ENCODE data around the gene CDX1.

Gene CDX1

GRCh38 chr5:150146862-150147601 lies 19.5 kb upstream of the CDX1 start:
- no peak for DNase-seq

- no peak for DNase-seq
Observed at GRCh38 chr5:150147670-150148069, 18.9 kb upstream of the CDX1 start.

- DNase-seq: no peak
Observed at GRCh38 chr5:150148117-150148927, 18.3 kb upstream of the CDX1 start.

GRCh38 chr5:150149618-150150017 lies 17.0 kb upstream of the CDX1 start:
- no peak for DNase-seq

GRCh38 chr5:150152636-150153462 lies 13.7 kb upstream of the CDX1 start:
- no peak for DNase-seq

GRCh38 chr5:150153483-150153882 lies 13.1 kb upstream of the CDX1 start:
- DNase-seq: no peak

- no peak for DNase-seq
Observed at GRCh38 chr5:150153957-150154617, 12.5 kb upstream of the CDX1 start.

- DNase-seq: no peak
Observed at GRCh38 chr5:150154618-150155128, 11.9 kb upstream of the CDX1 start.

GRCh38 chr5:150155258-150156026 lies 11.1 kb upstream of the CDX1 start, which contains the start of gene PDGFRB:
PDGFRB (minus strand) TSS chr5:150155845; CDS start chr5:150137047, 18,798 bp downstream.
- DNase-seq: peak; percentile 57

GRCh38 chr5:150156027-150156368 lies 10.6 kb upstream of the CDX1 start:
- DNase-seq: no peak

- no peak for DNase-seq
Observed at GRCh38 chr5:150156540-150156939, 10.0 kb upstream of the CDX1 start.

GRCh38 chr5:150157168-150157567 lies 9.4 kb upstream of the CDX1 start:
- DNase-seq: no peak

- DNase-seq: no peak
Observed at GRCh38 chr5:150158170-150158949, 8.2 kb upstream of the CDX1 start.

- DNase-seq: no peak
Observed at GRCh38 chr5:150159031-150159430, 7.5 kb upstream of the CDX1 start.

- no peak for DNase-seq
Observed at GRCh38 chr5:150159741-150160179, 6.8 kb upstream of the CDX1 start.

GRCh38 chr5:150160448-150161081 lies 6.0 kb upstream of the CDX1 start:
- DNase-seq: no peak

- DNase-seq: peak; percentile 76
Observed at GRCh38 chr5:150161242-150162141, 5.1 kb upstream of the CDX1 start.

- no peak for DNase-seq
Observed at GRCh38 chr5:150162142-150162513, 4.5 kb upstream of the CDX1 start.

- no peak for DNase-seq
Observed at GRCh38 chr5:150163035-150163434, 3.5 kb upstream of the CDX1 start.
